Measurements from ENCODE around the gene CMTM4. TPM values are rescaled to one million over a fixed set of nuclear protein-coding genes. Genes with fewer than 3 reads are reported as not detected.
A peak's percentile ranks its signal among the peaks of the same experiment; 100 is the strongest.
"Not testable (repeated sequence)": the region's sequence is repeated elsewhere in the genome, so short reads cannot be mapped to it uniquely, and the experiment has no call there.

Gene CMTM4
- total RNA-seq, 1 experiment from 2014 or later, result 35.0 TPM

DNA sequence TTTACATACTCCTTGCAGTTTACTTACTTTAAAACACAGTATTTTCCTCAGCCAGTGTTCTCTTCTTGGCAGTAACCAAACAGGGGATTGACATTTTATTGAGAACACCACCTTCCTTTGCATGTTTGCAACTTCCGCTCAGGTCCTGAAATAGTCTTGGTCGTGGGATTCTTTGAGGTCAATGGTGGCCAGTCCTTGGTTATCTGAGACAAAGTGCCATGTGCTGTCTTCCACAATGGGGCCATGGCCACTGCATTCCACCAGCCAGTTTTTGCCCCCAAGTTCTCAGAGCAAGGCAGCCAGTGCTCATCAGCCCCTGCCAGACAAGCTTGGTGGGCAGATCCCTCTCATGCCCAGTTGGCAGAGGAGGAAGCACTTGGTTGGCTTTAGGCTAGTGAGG is 22.9 kb downstream of the CMTM4 start:
- no peak for DNase-seq (ENCODE audit: low spot score)

DNA sequence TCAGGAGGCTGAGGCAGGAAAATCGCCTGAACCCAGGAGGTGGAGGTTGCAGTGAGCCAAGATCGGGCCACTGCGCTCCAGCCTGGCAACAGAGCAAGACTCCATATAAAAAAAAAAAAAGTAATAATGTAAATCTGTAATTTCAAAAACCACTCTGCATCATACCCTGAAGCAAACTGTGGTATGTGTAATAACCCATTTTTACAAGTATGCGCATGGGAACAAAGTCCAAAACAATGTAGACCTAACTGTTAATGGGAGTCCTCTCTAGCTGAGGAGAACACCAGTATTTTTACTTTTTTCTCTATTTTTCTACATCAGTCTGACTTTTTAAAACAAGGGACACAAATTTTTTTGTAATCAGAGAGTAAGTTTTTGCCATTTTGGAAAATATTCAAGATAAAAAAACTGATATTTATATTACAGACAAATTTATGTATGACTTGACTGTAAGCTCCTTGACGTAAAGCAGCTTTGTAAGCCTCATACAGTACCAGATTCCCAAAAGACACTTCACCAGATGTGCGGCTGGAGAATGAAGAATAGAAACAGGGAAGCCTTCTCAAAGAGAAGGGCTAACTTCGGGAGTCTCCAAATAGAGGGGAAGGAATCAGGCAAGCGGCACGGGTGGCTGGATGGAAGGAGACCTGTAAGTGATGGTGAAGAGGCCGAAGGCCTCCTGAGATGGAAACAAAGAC is 25.7 kb downstream of the CMTM4 start:
- no peak for DNase-seq (ENCODE audit: low spot score)

DNA sequence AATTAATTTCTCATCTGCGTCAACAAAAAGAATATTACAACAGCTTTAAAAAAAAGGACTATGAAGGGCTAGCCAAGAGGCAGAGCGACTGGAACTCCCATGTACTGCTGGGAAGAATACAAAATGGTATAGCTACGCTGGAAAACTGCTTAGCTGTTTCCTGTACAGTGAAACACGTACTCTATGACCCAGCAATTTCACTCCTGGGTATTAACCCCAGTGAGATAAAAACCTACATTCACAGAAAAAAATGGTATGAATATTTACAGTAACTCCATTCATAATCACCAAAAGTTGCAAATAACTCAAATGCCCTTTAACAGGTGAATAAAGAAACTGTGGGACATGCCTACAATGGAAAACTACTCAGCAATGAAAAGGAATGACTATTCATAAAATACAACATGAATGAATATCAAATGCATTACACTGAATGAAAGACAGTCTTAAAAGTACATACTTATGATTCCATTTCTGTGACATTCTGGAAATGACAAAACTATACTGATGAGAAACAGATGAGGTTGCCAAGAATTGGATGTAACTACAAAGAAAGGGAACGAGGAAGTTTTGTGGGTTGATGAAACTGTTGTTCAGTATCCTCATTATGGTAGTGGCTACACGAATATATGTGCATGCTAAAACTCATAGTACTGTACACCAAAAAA is 27.6 kb downstream of the CMTM4 start:
- DNase-seq (ENCODE audit: low spot score), result no peak

DNA sequence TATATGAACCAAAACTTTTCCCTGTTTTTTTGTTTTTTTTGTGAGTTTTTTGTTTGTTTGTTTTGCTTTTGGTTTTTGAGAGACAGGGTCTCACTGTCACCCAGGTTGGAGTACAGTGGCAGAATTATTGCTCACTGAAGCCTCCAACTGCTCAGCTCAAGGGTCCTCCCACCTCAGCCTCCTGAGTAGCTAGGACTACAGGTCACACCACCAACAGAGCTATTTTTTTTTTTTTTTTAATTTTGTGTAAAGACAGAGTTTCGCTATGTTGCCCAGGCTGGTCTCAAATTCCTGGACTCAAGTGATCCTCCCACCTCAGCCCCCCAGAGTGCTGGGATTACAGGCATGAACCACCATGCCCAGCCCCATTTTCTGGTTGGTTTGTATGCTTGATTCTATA is 28.6 kb downstream of the CMTM4 start:
- DNase-seq (ENCODE audit: low spot score), result no peak

DNA sequence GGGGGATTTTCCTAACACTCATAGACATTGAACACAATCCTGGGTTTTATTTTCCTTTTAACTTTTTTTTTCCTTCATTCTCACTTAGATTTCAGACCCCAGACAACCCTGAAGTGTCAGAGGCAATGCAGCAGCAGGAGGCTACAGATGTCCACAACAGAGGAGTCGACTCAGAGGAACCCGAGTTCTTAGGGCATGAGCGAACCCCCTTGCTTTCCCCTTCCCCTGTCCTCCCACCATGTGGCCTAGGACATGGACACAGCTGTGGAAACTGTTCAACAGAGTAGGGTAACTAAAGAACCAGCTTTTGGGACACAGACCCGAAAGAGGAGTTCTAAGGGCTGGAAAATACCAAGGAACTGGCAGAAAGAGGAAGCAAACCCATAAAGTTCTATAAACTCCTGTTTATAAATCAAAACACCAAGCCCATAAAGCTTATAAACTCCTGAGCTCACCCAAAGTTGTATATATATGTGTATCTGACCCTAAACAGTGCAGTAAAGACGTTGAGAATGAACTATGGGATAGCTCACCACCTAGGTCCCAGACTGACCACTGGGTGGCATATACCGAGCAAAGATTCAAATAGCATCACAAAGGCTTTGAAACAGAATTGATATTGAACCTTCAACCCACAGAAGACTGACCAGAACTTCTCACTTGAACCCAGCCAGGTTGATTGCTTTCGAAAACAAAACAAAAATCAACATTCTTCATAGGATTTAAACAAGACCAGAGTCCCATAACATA is 33.9 kb downstream of the CMTM4 start:
- DNase-seq (ENCODE audit: low spot score), result peak; percentile 45

DNA sequence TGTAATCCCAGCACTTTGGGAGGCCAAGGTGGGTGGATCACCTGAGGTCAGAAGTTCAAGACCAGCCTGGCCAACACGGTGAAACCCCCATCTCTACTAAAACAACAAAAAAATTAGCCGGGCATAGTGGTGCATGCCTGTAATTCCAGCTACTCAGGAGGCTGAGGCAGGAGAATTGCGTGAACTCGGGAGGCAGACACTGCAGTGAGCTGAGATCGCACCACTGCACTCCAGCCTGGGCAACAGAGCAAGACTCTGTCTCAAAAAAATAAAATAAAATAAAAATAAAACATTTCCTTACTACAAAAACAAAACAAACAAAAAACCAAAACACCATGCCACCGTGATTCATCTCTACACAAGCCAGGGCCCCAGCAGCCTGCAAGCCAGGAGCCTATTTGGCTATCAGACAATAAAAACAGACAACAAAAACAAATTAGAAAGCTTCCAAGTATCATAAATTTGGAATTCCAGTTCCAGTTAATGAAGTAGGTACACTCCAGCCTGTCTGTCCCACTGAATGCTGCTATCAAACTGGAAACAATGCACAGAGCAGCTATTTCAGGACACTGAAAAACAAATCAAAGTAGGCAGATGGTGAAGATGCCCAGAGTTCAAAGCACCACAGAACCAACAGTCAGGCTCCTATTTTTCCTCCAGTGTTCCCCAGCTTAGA is 34.7 kb downstream of the CMTM4 start:
- DNase-seq (ENCODE audit: low spot score), result not testable (repeated sequence)

DNA sequence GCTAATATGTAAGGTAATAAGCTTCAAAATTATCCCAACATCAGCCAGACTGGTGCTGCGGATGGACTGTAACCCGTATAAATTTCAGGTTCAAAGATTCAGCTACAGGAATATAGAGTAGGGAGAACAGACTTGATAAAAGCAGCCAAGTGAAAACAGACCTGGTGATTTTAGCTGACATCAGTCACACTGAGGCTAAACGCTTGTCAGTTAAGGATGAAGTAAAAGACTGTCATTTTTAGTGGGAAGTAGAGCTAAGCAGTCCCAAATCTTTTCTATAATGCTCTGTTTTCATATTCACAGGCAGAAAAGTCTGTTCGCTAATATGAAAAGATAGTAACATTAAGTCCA is 35.4 kb downstream of the CMTM4 start:
- peak; percentile 13 for DNase-seq (ENCODE audit: low spot score)

DNA sequence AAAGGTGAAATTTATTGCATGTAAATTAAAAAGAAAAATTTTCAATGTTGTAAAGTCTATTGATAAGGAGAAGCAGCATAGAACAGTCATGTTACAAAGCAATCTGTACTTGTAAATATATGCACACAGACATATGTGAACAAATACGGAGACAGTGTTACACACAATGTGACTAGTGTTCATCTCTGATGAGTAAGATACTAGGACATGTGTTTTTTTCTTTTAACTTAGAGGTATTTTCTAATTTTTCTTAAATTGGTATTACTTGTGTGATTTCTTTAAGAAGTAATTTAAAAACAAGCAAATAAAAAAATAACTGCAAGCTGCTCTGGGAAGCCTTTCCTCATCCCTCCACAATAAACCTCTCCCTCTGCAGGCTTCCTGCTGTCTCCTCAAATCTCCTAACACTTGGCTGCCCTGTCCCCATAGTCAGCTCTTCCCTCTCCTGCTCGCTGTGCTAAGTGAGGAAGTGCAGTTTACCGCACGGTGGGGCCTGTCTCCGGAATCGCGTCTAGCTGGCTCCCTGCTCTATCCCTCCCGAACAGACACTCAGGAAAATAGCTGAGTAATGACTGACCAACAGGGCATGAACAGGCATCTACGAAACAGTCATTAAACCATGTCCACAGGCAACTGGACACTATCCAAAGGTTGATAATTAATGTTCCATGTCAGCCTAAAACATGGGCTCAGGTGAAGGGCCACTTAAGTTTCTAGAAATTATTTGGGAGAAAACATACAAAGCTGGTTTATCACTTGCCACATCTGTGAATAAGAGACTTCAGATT is 35.9 kb downstream of the CMTM4 start:
- DNase-seq (ENCODE audit: low spot score), result peak; percentile 88

DNA sequence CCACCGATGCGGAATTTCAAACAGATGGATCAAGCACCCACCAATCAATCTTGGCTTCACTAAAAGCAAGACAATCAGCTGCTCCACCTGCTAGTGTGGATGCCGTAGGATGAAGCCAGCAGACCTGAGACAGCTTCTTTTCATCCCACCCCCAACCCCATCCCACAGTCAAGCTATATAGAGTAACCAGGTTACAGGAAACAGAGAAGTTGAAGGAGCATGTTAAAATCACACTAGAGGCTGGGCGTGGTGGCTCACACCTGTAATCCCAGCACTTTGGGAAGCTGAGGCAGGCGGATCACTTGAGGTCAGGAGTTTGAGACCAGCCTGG is 37.7 kb downstream of the CMTM4 start:
- no peak for DNase-seq (ENCODE audit: low spot score)

DNA sequence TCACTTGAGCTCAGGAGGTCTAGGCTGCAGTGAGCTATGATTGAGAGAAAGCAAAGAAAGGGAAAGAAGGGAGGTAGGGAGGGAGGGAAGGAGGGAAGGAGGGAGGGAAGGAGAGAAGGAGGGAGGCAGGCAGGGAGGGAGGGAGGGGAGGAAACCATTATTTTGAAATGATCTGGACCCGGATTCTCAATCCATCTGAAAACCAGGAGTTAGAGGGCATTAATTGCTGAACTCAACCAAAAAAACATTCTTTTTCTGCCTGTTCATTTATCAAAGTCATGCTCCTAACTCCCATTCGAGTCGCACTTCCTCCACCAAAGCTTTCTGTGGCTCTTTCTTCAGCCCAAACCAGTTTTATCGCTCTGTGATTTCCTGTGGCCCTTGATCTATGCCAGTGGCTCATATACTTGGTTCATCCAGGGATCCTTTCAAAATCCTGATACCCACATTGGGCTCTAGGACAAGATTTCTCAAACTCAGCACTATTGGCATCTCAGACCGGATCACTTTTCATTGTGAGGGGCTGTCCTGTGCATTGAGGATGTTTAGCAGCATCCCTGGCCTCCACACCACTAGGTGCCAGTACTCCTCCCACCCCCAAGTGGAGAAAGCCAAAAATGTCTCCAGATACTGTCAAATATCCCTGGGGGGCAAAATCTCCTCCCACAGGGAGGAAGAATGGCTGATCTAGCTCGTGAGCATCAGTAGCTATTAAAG is 38.2 kb downstream of the CMTM4 start:
- no peak for DNase-seq (ENCODE audit: low spot score)

DNA sequence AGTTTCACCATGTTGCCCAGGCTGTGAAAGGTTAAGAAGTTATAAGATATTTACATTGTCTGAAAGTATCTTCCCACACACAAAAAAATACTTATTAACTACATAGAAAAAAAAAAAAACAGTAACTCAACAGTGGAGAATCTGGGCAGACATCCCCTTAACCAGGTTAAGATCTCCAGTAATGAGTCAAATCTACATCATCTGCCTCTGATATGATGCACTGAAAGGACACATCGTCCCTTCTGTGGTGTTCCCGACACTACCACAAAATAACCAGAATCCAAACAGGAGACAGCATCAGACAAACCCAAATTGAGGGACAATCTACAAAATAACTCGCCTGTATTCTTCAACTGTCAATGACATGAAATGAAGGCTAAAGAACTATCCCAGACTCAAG is 40.0 kb downstream of the CMTM4 start:
- DNase-seq (ENCODE audit: low spot score), result no peak

DNA sequence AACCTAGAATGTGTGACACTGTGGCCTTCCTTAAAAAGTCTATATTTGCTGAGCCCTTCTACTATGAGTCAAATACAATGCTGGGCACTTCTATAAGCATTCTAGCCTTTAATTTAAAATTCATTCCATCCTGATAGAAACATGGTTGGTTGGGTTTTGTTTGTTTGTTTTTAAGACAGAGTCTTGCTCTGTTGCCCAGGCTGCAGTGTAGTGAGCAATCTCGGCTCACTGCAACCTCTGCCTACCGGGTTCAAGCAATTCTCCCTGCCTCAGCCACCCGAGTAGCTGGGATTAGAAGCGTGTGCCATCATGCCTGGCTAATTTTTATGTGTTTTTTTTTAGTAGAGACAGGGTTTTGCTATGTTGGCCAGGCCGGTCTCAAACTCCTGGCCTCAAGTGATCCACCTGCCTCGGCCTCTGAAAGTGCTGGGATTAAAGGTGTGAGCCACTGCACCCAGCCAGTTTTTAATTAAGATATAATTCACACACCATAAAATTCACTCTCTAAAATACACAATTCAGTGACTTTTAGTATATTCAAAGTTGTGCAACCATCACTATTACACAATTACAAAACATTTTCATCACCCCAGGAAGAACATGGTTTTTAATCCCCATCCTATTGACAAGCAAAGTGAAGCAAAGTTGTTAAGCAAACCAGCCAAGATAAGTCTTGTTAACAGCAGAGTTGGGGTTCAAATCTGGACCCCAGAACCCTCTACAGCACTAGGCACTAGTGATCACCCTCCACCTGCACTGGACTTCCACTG is 42.8 kb downstream of the CMTM4 start:
- DNase-seq (ENCODE audit: low spot score), result no peak

DNA sequence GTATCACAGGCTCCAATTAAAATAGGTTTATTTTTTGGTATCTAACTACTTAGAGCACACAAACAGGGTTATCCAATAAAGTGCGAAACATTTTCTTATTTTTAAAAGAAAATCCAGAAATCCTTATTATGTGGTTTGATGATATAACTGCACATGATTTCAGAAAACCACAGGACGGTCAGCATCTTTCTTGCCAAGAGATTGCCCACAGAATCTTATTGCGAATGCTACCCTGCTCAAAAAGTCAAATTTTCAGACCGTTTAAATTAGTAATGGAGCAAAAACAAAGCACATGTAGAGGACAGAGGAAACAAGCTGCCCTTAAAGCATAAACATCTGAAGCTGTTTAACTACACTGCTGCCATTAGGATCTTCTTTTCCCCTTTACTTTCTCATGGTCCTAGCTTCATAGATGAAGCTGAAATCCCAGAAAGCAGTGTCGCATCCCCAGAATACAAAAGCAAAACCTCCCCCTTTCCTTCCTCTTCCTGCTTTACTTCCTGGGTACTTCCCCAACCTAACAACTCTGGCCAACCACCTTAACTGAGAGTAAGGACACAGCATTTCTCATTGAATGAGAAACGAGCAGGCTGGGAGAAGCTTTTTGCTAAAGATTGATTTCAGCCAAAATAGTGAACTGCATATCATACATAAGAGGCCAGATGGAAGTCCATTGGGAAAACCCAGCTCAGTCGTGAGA is 43.7 kb downstream of the CMTM4 start:
- DNase-seq (ENCODE audit: low spot score), result no peak

DNA sequence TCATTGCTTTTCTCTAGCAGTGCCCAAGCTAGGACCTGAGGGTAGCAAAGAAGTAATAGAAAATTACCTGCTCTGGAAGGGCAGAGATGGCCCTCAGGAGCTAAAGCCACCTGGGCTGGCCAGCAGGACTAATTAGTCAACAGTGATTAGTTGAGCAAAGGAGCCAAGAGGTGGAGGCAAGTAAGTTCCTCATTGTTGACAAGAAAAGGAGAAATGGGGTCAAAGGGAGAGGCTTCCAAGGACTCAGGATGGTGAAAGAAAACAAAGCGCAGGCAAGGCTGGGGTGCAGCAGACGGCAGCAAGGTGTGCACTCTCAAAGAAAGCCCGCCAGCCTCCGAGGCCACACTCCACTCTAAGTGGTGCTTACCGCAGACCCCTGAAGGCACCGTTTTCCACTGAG is 44.6 kb downstream of the CMTM4 start:
- DNase-seq (ENCODE audit: low spot score), result no peak

DNA sequence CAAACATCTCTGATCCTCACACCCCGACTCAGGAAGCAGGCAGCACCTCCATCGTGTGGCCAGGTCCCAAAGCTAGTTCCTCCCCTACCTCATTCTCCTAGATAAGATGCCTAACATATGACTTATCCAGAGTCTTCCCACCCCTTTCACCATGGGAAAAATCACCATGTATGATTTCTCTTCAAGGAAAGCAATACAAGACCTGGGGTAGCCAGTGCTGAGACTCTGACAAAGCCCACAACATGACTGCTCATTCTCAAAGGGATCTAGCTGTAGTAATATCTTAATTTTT is 45.1 kb downstream of the CMTM4 start:
- no peak for DNase-seq (ENCODE audit: low spot score)

DNA sequence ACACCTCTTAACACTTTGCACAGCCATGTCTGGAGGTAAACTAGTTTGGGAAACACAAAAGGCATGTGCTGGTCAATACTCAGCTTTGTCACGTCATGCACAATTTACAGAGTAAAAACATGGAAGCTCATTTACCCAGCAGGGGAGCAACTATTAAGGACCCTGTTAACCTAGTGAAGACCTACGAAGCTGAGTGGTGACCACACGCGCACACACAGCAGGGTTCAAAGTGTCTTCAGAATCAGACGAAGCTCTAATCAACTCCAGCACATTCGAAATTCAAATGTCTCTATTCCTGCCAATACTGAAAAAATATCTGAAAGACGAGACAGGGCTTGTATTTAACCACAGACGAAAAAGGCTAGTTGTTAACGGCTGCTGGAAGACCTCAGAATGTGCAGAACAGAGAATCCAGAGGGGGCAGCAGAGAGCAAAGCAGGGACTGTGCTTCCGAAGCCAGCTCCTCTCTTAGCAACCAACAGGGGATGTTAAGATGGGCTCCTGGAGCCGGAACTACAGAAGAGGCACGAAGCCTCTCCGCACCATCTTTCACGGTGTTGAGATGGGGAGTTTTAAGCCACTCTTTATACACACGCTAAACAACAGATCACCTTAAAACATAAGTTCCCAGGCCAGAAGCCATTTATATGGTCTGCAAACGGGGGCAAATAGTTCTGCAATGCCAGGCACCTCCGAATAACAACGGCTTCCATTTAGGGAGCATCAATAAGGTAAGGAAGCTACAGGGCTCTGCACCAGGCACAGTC is 45.7 kb downstream of the CMTM4 start:
- DNase-seq (ENCODE audit: low spot score), result peak; percentile 79

DNA sequence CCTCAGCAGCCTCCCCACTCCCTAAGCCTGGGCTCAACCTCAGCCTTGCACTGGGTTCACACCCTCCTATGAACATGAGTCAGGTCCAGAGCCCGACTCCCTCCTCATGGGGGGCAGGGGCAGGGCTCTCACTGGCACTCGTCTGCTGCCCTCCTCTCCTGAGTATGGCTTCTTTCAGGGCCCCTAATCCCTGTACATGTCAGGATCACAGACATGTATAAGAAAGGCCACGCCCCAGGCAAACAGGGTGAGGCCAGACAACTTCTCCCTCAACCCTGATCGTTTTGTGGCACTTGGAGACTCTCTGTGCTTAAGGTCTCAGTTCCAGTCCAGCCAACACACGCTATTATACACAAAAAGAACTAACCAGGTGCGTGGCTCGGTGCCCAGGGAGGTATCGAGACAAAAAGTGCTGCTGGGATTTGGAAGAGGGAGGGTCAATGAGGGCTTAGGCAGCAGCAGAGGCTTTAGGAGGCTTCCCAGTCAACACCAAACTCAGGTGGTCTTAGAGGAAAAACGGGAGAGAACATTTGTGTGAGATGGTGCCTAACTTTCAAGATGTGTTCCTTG is 46.8 kb downstream of the CMTM4 start:
- DNase-seq (ENCODE audit: low spot score), result no peak

DNA sequence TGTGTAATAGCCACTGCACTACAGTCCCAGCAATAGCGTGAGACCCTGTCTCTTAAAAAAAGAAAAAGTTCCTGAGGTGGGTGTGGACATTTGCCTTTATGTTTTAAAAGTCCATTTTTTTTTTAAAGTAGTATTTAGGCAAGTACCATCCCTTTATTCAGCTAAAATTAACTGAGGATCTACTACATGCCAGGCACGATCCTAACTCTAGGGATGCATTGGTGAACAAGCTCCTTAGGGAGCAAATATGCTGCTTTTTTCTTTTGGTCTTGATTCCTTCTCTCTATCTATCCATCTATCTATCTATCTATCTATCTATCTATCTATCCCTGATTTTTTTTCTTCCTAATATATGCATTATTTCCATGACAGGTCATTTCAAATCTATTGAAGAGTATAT is 47.4 kb downstream of the CMTM4 start:
- no peak for DNase-seq (ENCODE audit: low spot score)

DNA sequence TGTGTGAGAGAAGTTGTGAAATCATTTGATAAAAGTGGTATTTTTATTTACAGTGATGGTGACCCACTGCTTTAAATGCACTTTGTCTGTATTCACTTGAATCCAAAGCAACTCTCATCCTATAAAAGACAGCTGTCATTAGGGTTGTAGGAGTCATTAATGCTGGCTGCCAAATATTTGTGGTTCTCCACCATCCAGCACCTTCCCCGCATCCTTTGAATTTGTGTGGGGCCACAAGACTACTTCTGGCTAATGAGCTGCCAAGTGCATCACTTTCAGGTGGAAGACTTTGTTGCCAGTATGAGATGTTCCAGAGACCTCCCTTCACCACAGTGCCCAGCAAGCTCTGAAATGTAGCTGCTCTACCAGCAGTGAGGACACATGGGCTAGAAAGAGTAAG is 48.7 kb downstream of the CMTM4 start:
- no peak for DNase-seq (ENCODE audit: low spot score)

Measured in A172 (cell line).